ENCODE results near the gene PTPRF.

DNA sequence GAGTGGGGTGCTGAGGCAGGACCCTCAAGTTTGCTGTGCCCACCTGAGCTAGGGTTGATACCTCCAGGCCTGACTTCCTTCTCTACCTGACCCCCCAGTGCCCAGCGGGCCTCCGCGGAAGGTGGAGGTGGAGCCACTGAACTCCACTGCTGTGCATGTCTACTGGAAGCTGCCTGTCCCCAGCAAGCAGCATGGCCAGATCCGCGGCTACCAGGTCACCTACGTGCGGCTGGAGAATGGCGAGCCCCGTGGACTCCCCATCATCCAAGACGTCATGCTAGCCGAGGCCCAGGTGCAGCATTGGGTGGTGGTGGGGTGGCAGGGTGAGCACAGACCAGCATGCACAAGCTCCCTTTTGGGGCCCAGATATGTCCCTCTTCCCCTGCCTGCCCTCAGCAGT, 67.9 kb downstream of the PTPRF start:
- TF ChIP-seq ARNT (IDR thresholded peaks at IDR 0.05) (no peak), HDGF (IDR thresholded peaks at IDR 0.05; ENCODE audit: borderline replicate concordance) (no peak)

Data from HEK293T (cell line).